Measurements from ENCODE around the gene RFLNA.

Gene RFLNA

DNA sequence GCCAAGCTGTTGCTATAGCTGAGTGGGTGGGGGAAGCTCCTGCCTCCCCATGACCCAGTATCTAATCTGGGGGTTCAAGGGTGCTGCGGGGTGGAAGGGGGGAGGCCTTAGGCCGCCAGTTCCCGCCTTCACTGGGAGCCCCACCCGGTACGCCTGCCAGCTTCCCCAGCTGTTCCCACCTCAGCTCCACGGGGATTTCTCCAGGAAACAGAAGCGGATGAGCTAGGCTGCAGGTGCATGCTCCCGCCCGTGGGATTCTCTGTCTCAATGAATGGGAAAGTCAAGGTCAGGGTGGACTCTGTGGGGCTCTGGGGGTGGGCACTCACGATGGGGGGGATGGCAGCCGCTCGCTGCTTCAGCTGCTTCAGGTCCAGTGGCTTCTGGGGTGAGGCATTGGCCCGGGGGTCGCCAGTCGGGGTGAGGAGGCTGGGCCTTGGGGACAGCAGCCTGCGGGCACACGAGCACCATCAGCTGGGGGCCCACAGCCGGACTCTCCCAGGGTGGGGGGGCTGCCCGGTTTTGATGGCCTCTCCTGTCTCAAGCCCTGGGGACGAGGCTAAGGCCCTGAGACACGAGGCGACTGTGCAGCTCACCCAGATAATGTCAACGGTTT is 68.6 kb downstream of the RFLNA start:
- TF ChIP-seq POLR2AphosphoS5 (IDR thresholded peaks at IDR 0.05; ENCODE audit: low read depth, low read length): no peak
- no peak for TF ChIP-seq SIN3A (IDR thresholded peaks at IDR 0.05; ENCODE audit: borderline replicate concordance, insufficient read depth, low read length)
- TF ChIP-seq FOXP2 (optimal IDR thresholded peaks at IDR 0.05; ENCODE audit: borderline replicate concordance, extremely low read depth, extremely low read length, insufficient read depth): no peak
- TF ChIP-seq, protein P1, sequence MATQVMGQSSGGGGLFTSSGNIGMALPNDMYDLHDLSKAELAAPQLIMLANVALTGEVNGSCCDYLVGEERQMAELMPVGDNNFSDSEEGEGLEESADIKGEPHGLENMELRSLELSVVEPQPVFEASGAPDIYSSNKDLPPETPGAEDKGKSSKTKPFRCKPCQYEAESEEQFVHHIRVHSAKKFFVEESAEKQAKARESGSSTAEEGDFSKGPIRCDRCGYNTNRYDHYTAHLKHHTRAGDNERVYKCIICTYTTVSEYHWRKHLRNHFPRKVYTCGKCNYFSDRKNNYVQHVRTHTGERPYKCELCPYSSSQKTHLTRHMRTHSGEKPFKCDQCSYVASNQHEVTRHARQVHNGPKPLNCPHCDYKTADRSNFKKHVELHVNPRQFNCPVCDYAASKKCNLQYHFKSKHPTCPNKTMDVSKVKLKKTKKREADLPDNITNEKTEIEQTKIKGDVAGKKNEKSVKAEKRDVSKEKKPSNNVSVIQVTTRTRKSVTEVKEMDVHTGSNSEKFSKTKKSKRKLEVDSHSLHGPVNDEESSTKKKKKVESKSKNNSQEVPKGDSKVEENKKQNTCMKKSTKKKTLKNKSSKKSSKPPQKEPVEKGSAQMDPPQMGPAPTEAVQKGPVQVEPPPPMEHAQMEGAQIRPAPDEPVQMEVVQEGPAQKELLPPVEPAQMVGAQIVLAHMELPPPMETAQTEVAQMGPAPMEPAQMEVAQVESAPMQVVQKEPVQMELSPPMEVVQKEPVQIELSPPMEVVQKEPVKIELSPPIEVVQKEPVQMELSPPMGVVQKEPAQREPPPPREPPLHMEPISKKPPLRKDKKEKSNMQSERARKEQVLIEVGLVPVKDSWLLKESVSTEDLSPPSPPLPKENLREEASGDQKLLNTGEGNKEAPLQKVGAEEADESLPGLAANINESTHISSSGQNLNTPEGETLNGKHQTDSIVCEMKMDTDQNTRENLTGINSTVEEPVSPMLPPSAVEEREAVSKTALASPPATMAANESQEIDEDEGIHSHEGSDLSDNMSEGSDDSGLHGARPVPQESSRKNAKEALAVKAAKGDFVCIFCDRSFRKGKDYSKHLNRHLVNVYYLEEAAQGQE (IDR thresholded peaks at IDR 0.05; ENCODE audit: insufficient read depth in 1 of 2, low read depth in 2 of 2, low read length in 2 of 2): no peak
- no peak for TF ChIP-seq TAF1 (IDR thresholded peaks at IDR 0.05; ENCODE audit: borderline replicate concordance, insufficient read depth, low read length)

DNA sequence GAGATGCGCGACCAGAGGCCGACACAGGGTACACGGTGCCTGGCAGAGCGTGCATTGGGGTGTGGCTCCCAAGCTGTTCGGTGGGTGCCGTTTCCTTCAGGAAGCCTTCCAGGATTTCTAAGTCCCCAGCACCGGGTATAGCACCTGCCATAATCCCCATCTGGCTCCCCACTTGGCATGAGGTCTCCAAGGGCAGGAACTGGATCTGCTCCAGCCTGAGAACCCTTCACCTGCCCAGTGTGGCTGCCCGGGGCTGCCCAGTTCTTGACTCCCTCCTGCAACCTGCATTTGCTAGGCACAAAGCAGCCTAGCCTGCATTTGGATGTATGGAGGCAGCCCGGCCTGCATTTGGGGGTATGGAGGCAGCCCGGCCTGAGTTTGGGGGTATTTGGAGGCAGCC is 69.7 kb downstream of the RFLNA start:
- TF ChIP-seq FOXP2 (optimal IDR thresholded peaks at IDR 0.05; ENCODE audit: borderline replicate concordance, extremely low read depth, extremely low read length, insufficient read depth): no peak
- TF ChIP-seq POLR2AphosphoS5 (IDR thresholded peaks at IDR 0.05; ENCODE audit: low read depth, low read length): no peak
- TF ChIP-seq, protein P1 (IDR thresholded peaks at IDR 0.05; ENCODE audit: insufficient read depth in 1 of 2, low read depth in 2 of 2, low read length in 2 of 2): no peak
- no peak for TF ChIP-seq TAF1 (IDR thresholded peaks at IDR 0.05; ENCODE audit: borderline replicate concordance, insufficient read depth, low read length)
- TF ChIP-seq SIN3A (IDR thresholded peaks at IDR 0.05; ENCODE audit: borderline replicate concordance, insufficient read depth, low read length): no peak

Measured in PFSK-1 (cell line).